AG09319 (cell line): ENCODE measurements around the gene INVS.
"Not testable (repeated sequence)": the region's sequence is repeated elsewhere in the genome, so short reads cannot be mapped to it uniquely, and the experiment has no call there.

Source experiments
- DNase-seq: peaks from one replicate; pipeline ENCODE4 v3.0.0-alpha.2; 2010; ENCODE audit warnings: low read depth; ENCODE audit errors: extremely low read depth
- CTCF ChIP-seq: IDR thresholded peaks from 2 replicates; pipeline ENCODE4 v1.5.1; 2011; ENCODE audit warnings: low read depth, mild to moderate bottlenecking, inconsistent platforms, low read length, moderate library complexity

Gene INVS

GRCh38 chr9:100126423-100126822 lies 27.4 kb downstream of the INVS start:
- no peak for DNase-seq

GRCh38 chr9:100129772-100130171 lies 30.7 kb downstream of the INVS start:
- no peak for DNase-seq
- TF ChIP-seq CTCF: no peak

More at GRCh38 chr9:100126423-100126822, 27.4 kb downstream of the INVS start:
- no peak for TF ChIP-seq CTCF

- no peak for DNase-seq
- no peak for TF ChIP-seq CTCF
Measured at GRCh38 chr9:100131216-100131615, 32.2 kb downstream of the INVS start.

GRCh38 chr9:100131875-100132430 lies 32.9 kb downstream of the INVS start:
- no peak for DNase-seq
- TF ChIP-seq CTCF: no peak

- TF ChIP-seq CTCF: no peak
- no peak for DNase-seq
Measured at GRCh38 chr9:100134731-100135130, 35.7 kb downstream of the INVS start.

GRCh38 chr9:100136799-100137198 lies 37.8 kb downstream of the INVS start:
- DNase-seq: not testable (repeated sequence)

- DNase-seq: not testable (repeated sequence)
Measured at GRCh38 chr9:100140303-100140702, 41.3 kb downstream of the INVS start.

- not testable (repeated sequence) for DNase-seq
Measured at GRCh38 chr9:100141862-100142261, 42.8 kb downstream of the INVS start.

- not testable (repeated sequence) for DNase-seq
Measured at GRCh38 chr9:100145167-100145934, 46.3 kb downstream of the INVS start.

- DNase-seq: not testable (repeated sequence)
Measured at GRCh38 chr9:100145976-100146375, 46.9 kb downstream of the INVS start.
